CD4-positive, alpha-beta T cell treated with Interferon alpha-2 for 1 hour (primary cell): ENCODE data around the gene TRAF2.
A peak's percentile ranks its signal among the peaks of the same experiment; 100 is the strongest.

Experiments used
- DNase-seq, 2 donors: peaks; one replicate each; pipeline ENCODE4 v3.0.0-alpha.2; 2020 to 2022

TRAF2 gene

DNA sequence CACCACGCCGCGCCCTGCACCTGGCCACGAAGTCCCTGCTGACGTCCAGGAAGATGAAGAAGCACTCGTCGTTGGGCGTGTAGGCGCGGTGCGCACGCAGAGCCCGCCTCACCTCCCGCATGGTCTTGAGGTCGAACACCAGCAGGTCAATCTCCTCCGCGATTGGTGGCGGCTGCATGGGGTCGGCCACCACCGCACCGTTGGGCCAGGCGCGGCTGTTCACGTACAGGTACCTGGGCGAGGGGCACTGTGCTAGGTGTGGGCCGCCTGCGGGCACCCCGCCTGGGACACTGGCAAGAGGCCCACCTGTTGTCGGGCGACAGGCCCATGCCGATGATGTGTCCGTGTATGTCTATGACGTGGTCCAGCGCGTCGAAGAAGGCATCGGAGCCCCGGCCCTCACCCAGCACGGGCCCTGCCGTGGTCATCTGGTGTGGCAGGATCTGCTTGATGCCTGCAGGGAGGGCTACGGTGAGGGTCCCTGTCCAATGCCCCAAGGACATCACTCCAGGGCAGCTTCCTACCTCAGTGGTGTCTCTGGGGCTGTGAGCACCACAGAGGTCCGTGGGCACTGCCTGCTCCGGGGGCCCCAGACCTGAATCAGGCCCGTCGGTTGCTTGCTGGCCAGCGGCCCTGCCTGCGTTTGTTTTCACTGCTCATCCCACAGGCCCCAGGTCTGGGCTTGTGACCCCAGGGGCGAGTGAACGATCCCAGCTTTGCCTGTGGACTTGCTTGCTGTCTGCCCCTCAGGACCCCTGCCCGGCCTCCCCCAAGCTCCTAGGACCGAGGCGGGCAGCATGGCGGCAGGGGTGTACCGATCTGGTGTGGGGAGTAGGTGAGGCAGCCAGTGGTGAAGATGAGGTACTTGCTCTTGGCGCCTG lies 55.2 kb downstream of the TRAF2 start:
- no peak for DNase-seq

DNA sequence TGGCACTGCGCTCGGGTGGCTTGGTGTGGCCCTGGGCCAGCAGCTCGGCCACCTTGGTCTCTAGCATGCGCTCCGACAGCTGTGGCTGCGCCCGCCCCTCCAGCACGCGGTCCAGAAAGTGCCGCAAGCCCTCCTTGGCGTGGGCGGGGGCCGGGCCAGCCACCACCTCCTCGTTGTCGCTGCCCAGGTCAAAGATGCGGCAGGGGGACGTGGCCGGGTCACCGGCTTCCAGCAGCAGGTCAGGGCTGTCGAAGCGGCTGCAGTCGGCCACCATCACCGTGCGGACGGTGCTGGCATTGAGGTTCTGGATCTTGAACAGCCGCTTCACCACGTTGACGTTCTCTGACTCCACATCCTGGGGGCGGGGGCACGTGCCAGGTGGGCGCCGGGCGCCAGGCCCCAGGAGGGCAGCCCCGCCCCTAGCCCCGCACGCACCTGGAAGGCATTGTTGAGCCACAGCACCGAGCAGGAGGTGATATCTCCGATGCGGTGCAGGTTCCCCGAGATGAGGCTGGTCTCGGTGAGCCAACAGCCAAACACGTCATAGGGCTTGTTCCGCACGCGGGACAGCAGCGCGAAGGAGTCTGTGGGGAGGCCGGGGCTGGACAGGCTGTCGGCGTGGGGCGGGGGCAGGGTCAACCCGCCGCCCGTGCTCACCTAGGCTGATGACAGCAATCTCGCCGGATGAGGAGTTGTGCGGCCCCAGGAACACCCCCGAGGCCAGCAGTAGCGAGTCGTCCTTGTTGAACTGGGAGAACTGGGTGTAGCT lies 56.0 kb downstream of the TRAF2 start:
- no peak for DNase-seq

DNA sequence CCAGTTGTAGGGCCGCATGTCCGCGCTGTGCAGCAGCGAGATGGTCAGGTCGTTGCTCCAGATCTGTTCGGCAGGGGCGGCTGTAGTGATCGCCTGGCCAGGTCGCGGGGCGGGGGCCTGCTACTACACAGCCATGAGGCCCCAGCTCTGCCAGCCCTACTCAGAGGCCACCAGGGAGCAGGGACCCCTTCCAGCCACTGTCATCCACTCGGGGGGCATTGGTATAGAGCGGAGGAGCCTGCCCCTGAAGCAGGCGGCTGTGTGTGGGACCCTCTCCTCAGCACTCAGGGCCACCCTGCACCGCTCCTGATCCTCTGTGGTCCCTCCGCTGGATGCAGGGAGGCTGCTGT lies 56.5 kb downstream of the TRAF2 start:
- no peak for DNase-seq

DNA sequence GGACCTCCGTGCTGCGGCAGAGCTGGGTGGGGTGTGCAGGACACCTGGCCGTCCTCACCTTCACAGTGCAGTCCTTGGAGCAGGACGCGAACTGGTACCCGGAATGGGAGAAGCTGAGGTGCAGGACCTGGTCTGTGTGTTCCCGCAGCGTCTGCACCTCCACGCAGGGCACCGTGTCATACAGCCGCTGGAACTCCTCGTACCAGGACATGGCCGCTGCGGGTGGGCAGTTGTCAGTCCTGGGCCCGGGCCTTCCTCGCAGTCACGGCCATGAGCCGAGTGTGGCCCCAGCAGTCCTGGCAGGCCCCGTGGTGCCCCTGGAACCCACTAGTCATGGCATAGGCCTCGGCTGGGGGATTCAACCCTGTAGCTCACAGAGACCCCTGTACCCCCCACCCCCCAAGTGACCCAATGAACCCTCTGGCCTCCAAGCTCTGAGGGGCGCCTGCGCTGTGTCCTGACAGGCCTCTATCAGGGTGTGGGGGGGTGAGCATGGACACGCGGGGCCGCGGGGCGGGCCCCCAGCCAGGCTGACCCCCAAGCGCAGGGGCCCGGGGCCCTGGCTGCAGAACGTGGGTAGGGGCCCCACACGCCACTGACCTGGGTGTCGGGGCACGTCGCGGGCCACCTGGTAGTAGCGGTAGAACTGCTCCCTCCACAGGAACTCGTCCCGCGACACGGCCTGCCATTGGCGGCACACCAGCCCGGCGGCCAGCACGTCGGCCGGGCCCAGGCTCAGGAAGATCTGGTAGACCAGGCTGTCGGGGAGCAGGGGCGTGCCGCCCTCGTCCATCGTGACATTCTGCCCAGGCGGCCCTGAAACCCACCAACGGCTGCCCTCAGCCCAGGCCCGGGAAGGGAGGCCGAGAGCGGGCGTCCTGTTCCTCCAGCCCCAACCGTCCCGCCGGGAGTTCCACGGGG lies 57.2 kb downstream of the TRAF2 start:
- peak in 1 of 2 donors; percentile 31 for DNase-seq

DNA sequence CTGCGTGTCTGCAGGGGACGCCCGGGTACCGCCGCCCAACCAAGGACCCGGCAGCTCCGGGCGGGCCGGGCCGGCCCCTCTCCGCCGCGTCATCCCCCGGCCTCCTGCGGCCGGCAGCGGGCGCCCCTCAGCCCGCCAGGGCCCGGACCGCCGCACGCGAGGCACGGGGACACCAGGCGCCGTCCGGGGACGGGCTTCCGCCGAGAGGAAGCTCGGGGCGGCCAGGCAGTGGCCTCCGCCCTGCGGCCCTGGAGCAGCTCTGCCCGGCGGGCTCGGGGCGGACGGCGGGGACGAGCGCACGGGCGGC lies 57.8 kb downstream of the TRAF2 start:
- no peak for DNase-seq

DNA sequence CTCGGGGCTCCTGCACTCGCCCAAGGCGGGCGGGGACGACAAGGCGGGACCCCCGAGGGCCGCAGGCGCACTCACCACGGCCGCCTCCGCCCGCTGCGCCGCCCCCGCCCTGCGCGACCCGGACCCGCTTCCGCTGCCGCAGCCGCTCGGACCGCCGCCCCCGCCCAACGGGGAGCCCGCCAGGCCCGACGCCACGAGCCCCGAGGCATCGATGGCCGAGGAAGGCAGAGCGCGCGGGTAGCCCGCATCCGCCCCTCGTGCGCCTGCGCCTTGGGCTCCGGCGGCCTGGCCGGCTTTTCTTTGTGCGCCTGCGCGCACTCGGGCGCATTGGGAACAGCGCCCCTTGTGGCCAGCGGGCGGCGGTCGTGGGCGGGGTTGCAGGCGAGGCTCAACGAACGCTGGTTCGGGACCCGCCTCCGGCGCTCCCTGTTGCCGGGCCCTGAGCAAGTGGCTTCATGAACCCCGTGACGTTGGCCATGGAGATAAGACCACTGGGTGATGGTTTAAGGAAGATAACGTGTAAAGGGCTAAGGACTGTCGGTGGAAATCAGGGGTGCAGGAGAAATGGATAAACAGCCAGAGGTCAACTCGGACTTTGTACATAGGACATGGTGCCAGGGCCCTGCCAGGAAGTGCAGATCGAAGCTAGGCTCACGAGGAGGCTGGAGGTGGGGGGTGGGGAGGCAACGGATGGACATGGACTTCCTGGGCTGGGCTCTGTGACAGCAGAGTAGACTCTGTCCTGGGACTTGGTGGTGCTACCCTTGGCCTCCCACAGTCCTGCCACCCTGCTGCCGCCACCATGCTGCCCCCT lies 58.4 kb downstream of the TRAF2 start, which contains the start of the genes C8G and FBXW5:
TSS of gene C8G (plus strand) at position 725 of the 814 bp plus-strand sequence. CDS start at position 803, 78 bp downstream.
TSS of gene FBXW5 (minus strand) at position 220 of the 814 bp plus-strand sequence. CDS start 655 bp downstream, outside the sequence.
- peak; percentile 94 to 96 for DNase-seq

DNA sequence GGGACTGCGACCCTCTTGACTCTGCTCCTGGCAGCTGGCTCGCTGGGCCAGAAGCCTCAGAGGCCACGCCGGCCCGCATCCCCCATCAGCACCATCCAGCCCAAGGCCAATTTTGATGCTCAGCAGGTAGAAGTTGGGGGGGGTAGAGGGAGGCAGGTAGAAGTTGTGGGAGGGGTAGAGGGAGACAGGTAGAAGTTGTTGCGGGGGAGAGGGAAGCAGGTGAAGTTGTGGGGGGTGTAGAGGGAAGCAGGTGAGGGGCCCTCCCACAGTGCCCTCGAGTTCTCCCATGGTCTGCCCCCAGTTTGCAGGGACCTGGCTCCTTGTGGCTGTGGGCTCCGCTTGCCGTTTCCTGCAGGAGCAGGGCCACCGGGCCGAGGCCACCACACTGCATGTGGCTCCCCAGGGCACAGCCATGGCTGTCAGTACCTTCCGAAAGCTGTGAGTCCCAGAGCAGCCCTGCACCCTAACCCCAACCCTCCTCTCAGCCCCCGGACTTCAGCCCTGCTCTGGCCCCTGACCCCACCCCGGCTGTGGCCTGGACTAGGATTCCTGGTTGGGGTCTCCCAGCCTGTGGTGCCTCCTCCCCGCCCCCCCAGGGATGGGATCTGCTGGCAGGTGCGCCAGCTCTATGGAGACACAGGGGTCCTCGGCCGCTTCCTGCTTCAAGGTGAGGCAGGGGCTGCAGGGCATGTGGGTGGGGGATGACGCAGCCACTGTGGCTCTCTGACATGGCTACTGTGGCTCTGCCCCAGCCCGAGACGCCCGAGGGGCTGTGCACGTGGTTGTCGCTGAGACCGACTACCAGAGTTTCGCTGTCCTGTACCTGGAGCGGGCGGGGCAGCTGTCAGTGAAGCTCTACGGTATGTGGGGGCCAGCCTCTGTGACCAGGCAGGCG lies 59.3 kb downstream of the TRAF2 start:
- DNase-seq = no peak

DNA sequence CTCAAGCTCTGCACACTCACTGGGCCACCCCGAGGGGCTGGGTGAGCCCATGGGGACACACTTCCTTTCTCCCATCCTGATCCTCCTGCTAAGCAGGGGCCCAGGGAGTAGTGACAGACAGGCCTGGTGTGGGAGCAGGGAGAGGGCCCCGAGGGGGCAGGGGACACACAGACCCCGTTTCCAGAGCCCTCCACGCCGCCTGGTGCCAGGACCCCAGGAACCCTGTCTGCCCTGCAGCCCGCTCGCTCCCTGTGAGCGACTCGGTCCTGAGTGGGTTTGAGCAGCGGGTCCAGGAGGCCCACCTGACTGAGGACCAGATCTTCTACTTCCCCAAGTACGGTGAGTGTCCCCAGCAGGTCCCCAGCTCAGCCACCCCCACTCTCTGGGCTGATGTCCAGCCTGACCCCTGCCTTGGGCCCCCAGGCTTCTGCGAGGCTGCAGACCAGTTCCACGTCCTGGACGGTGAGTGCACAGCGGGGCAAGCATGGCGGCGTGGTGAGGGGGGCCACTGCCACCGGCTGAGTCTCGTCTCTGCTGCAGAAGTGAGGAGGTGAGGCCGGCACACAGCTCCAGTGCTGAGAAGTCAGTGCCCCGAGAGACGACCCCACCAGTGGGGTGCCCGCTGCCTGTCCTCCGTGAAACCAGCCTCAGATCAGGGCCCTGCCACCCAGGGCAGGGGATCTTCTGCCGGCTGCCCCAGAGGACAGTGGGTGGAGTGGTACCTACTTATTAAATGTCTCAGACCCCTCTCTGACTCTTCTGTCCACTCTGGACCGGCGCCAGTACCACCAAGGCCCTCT lies 60.1 kb downstream of the TRAF2 start:
- no peak for DNase-seq

DNA sequence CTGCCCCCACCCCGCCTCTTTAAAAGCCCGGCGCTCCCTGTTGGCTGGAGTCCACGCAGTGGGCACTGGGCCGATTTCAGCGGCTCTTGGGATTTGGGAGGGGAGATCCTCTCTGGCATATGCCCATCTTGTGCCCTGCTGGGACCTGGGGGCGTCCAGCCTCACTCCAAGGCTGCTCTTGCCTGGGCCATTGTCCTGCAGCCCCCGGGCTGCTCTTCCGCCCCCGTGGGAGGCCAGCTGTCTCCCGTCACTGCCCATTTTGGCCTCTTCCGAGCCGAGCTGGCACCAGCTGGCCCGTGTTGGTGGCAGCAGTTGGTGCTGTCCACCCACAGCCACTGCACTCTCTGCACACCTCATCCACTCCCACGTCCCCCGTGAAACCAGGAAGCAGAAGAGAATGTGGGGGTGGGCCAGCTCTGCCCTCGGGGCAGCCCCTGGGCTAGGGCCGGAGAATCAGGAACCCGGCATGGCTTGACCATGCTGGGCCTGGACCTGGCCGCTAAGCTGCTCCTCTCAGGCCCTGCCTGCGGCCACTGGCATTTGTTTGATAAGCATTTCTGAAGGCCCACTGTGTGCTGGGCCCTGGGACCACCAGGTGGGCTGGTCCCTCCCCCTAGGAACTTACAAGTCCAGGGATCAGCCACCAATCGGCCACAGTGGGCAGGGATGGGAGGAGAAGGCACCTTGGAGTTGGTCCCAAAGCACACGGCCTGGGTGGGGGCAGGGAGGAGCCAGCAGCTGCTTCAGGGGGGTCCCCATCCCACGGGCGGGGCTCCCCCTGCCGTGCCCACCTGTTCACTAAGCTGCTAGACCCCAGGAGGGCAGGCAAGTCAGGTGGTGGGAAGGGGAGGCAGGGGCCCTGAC lies 60.9 kb downstream of the TRAF2 start:
- no peak for DNase-seq

DNA sequence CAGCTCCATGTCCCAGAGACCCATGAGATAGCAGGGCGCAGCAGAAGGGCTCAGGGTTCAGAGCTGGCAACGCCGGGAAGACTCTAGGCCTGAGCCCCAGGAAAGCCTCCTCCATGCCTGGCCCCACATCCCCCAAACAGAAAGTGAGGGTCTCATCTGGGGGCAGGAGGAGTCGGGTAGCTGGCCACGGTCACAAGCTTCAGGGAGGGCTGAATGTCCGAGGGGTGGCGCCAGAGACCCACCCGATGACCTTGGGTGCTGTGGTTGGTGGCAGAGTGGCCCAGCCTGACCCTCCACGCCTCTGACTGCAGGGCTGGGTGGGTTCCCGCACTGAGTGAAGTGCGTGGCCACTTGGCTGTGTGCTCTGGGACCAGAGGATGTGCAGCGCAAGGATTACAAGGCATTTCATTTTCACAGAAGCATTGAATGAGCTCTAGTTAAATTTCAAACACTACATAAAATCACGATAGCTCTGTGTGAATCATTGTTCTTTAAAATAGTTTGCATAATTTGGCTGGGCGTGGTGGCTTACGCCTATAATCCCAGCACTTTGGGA lies 61.7 kb downstream of the TRAF2 start:
- DNase-seq = peak in 1 of 2 donors; percentile 36

DNA sequence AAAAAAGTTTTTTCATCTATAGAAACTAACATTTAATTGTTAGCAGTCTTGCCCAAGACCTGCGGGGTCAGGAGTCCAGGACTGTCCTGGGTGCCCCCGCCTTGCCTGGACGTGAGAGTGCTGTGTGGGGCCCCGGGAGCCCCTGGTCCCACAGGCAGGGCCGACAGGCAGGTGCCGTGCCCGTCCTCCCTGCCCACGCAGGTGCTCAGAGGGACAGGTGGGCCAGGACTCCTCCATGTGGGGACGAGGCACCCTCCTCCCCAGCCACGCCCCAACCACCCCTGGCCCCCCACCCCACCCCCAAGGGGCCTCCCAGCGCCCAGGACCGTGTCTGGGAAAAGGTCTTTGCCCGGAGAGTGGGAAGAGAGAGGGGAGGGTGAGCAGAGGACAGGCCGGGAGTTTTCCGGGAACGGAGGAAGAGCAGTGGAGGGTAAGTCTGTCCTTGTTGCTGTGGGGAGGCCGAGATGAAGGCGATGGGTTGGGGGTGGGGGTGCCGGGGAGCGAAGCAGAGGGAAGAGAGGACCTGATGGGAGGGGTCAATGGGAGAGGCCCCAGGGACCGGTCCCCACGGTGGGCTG lies 63.0 kb downstream of the TRAF2 start:
- no peak for DNase-seq

DNA sequence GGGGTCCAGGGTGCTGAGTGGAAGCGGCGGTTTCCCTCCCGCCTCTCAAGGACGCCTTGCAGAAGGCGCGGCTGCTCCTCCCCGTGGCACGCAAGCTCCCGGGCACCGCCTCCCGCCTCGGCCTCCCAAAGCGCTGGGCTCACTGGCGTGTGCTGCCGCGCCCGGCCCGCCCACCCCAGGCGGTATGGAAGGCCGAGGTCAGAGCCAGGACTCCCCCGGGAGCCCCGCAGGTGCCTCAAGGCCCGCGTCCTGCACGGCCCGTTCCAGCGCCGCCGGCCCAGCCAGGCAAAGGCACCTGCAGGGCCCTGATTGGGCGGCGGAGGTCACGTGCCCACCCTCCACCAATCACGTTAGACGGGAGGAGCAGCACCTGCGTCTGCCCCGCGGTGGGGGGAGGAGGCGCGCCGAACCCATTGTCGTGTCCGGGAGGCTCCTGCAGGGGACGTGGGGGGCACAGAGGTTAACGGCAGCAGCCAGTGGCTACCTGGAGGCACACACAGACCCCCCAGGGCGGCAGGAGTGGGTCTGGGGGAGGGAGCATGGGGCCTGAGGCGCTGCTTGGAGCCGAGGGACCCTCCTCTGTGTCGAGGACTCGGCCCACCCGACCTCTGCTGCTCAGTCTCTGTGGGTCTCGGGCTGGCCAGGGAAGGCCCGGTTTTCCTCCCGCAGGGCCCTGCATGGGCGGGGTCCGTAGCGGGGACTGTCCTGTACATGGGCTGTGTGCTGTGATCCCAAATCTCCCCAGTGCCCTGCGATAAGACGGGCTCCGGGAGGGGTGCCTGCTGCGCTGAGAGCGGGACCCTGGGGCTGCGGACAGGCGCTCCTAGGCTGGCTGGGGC lies 63.7 kb downstream of the TRAF2 start:
- peak; percentile 95 to 97 for DNase-seq

DNA sequence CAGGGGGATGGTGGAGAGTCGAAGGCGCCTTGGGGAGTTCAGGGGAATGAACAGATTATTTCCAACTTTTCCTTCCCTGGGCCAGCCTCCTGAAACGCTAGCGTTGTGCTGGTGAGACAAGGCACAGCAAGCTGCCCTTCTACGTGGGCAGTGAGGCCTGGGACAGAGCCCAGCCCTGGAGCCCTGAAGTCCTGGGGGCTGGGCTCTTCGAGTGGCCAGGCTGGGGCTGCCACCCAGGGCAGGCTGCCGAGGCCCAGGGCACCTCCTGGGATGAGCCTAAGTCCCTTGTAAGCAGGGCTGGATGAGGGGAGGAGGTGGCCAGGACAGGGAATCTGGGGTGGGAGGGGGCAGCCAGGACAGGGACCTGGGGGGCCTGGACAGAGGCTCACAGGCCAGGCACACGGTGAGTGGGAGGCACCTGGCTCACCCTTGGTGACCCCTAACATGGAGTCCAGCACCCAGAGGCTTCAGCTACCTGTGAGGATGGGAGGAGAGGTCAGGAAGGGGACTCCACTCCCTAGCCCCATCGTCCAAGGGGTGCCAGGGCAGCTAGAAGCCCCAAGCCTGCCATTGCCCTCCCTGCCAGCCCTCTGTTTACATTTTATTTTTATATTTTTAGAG lies 64.5 kb downstream of the TRAF2 start:
- no peak for DNase-seq

DNA sequence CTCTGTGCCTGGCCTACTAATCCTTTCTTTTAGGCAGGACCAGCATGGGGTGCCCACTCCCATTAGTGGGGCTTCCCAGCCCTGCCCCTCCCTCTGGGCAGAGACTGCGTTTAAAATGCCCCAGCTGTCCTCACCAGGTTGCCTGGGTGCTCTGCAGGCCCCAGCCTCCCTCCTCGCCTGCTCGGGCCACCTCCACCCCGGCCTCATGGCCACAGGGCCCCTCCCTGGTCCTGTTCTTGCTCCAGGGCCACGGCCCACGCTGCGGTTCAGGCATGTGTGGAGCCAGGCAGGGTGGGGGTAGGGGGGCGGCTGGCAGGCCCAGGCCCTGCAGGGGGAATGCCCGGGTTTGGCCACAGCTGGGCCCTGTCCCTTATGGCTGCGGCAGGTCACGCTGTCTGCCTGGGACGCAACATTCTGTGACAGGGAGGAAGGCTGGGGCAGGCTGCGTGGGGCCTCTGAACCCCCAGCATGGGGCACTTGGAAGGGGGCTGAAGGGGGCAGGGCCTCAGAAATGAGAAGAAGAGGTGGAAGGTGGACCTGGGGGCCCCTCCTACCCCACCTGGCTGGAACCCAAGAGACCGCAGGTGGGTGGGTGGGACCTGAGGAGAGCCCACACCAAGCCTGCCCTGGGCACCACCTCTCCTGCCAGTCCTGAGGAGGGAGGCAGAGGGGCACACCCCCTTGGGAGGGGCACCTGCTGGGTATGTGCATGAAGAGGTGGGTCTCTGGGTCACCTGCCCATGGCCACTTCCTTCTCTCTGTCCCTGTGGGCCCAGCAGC lies 65.4 kb downstream of the TRAF2 start, which contains the start of gene LCN12:
TSS of gene LCN12 (plus strand) at position 733 of the 780 bp plus-strand sequence. CDS start 55 bp downstream, outside the sequence.
- DNase-seq = no peak

DNA sequence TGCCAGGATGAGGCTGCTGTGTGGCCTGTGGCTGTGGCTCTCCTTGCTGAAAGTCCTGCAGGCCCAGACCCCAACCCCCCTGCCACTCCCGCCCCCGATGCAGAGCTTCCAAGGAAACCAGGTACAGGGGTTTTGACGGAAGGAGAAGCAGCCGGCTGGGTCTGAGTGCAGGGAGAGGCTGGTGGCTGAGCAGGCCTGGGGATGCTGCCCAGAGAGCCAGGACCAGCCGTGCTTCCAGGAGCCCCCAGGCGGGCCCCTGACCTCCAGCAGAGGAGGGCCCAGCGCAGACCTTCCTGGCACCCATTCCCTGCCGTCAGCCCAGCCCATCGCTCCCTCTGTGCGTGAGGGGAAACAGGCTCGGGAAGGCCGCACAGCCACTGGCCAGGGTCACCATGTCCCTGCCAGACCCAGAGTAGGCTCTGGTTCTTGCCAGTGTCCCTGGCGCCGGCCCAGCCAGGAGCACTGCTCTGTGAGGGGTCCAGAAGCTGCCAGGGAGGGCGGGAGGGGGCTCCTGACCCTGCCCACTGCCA lies 66.1 kb downstream of the TRAF2 start:
- DNase-seq = no peak
